Tongue (tissue), 2 donors: ENCODE results near the gene CD300A. TPM values are rescaled to one million over a fixed set of nuclear protein-coding genes. Genes with fewer than 3 reads are reported as not detected.

Experiments
- DNase-seq: peaks from one replicate; pipeline ENCODE4 v3.0.0-alpha.2; 2015
- total RNA-seq: library from RNA; depleted of rRNA; stranded (reverse); fragments of >200 nt; gene quantifications from one replicate; pipeline ENCODE4 v1.2.3, GENCODE V29; 2014

CD300A gene
- total RNA-seq, 1 donor from 2014 or later: 3.0 TPM

DNA sequence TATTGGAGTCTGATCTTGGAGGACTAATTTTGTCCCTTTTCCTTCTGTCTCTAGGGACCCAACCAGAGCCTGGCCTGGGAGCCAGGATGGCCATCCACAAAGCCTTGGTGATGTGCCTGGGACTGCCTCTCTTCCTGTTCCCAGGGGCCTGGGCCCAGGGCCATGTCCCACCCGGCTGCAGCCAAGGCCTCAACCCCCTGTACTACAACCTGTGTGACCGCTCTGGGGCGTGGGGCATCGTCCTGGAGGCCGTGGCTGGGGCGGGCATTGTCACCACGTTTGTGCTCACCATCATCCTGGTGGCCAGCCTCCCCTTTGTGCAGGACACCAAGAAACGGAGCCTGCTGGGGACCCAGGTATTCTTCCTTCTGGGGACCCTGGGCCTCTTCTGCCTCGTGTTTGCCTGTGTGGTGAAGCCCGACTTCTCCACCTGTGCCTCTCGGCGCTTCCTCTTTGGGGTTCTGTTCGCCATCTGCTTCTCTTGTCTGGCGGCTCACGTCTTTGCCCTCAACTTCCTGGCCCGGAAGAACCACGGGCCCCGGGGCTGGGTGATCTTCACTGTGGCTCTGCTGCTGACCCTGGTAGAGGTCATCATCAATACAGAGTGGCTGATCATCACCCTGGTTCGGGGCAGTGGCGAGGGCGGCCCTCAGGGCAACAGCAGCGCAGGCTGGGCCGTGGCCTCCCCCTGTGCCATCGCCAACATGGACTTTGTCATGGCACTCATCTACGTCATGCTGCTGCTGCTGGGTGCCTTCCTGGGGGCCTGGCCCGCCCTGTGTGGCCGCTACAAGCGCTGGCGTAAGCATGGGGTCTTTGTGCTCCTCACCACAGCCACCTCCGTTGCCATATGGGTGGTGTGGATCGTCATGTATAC is 26.5 kb upstream of the CD300A start:
- DNase-seq: no peak

DNA sequence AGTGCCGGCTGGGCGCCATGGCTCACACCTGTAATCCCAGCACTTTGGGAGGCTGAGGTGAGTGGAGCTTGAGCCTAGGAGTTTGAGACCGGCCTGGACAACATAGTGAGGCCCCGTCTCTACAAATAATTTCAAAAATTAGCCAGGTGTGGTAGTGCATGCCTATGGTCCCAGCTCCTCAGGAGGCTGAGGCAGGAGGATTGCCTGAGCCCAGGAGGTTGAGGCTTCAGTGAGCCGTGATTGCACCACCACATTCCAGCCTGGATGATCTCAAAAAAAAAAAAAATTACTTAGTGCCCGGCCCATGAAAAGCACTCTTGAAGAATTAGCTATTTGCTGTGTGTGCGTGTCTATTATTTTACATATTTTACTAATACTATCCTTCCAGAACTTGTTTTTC is 24.9 kb upstream of the CD300A start:
- DNase-seq: no peak

- DNase-seq: no peak
These were observed 24.2 kb upstream of the CD300A start for GRCh38 chr17:74442291-74442669.

GRCh38 chr17:74442670-74443515 is 23.5 kb upstream of the CD300A start:
- peak; percentile 85 for DNase-seq

- no peak for DNase-seq
These were observed 22.7 kb upstream of the CD300A start for GRCh38 chr17:74443516-74444296.

- DNase-seq: no peak
These were observed 22.0 kb upstream of the CD300A start for GRCh38 chr17:74444406-74444805.

- peak; percentile 83 for DNase-seq
These were observed 21.3 kb upstream of the CD300A start for GRCh38 chr17:74445158-74445557.

GRCh38 chr17:74446551-74447500 is 19.6 kb upstream of the CD300A start:
- no peak for DNase-seq

DNA sequence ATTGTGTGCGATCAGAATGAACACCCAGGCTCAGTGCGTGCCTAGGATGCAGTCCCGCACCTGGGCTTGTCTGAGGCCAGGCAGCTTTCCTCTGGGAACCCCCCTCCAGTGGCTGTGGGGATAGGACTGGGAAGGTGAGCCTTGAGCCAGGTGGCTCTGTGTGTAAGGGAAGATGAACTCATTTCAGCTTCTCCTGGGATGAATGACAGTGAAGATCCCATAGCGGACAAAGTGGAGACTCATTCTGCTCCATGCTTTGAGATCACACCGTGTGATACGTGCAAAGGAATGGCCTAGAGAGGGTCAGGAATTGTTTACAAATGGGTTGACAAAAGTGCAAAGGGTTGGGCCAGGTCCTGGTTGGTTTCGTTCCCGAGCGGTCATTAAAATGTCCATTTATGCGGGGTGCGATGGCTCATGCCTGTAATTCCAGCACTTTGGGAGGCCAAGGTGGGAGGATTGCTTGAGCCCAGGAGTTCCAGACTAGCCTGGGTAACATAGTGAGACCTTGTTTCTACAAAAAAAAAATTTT is 18.7 kb upstream of the CD300A start:
- no peak for DNase-seq

GRCh38 chr17:74448756-74449155 is 17.7 kb upstream of the CD300A start:
- no peak for DNase-seq

GRCh38 chr17:74449306-74449705 is 17.1 kb upstream of the CD300A start:
- DNase-seq: no peak

DNA sequence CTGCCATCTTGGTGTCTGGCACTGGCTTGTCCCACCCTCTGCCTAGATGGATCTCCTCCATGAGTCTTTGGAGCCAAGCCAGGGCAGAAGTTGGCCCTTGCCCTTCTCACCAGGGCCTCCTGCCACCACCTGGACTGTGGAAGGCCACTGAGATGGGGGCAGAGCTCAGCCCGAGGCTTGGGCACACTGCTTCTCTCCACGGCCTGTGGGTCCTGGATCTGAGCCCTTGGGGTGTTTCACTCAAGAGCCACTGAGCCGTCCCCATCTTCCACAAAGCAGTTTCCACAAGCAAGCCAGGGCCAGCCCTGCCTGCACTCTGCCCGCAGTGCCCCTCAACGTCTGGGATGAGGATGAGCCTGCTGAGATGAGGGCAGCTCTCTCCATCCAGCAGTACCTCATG is 16.7 kb upstream of the CD300A start:
- DNase-seq: no peak

- DNase-seq: no peak
These were observed 16.2 kb upstream of the CD300A start for GRCh38 chr17:74450231-74450630.

DNA sequence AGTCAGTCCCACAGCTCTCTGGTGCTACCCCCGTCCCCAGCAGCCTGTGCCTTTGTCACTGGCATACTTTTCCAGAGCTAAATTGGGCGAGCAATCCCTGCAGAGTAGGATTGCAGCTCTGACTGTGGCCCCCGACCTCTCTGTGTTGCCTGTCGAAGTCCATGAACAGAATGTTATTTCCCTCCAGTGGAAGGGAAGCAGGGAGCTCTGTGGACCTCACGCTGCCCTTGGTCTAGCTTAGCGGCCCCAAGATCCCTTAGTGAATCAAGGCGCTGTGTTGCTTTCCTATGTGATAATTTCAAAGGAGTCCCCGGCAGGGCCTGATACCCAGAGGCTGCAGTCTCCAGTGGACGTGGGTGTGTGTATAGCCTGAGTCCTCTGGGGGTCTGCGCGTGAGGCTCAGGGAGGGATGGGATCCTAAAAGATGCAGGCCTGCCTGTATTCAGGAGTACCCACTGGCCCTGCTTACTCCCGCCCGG is 15.5 kb upstream of the CD300A start:
- no peak for DNase-seq

DNA sequence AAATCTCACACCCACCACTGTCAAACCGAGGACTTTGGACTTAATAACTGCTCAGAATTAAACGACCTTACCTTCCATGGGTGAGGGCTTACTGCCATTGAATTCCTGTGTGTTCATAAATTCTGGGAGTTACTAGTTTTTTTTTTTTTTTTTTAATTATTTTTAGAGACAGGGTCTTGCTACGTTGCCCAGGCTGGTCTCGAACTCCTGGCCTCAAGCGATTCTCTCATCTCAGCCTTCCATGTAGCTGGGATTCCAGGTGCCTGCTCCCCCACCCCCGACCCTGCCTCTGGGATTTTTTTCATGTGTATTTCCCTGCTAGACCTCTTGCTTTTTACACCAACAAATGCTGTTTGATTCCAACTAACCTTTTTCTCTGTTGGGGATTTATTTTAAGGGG is 14.9 kb upstream of the CD300A start:
- DNase-seq: no peak

DNA sequence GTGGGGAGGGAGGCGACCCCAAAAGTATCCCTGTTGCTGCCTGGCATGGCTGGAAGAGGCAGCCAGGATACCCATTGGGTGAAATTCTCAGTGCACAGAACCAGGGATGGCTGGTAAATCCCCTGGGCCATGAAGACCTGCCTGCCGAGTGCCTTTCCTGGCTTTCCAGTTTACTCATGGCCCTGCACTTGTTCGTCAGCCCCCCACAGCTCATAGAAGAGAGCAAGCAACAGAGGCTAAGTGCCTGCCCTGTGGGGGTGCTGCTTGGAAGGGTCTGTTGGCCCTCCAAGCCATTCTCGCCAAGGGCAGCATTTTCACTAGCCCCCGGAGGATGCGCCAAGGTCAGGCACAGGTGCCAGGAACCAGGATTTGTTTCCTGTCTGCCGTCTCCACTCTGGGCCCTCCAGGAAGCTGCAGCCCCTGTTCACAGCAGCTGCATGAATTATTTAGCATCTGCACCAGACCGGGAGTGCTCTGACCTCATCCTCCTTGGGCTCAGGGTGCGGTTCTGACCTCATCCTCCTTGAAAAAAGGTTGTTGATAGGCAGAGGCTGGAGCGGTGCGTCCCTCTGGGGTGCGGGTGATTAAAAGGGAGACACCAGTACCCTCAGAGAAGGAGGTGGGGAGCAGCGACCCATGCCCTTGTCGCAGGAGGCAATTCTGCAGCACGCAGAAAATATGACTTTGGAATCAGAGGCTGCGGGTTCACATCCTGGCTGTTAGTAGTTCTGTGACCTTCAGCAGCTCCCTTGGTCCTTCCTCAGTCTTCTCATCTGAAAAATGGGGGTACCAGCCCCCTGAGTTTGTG is 14.2 kb upstream of the CD300A start:
- peak; percentile 66 for DNase-seq

- DNase-seq: no peak
These were observed 13.4 kb upstream of the CD300A start for GRCh38 chr17:74452841-74453661.

DNA sequence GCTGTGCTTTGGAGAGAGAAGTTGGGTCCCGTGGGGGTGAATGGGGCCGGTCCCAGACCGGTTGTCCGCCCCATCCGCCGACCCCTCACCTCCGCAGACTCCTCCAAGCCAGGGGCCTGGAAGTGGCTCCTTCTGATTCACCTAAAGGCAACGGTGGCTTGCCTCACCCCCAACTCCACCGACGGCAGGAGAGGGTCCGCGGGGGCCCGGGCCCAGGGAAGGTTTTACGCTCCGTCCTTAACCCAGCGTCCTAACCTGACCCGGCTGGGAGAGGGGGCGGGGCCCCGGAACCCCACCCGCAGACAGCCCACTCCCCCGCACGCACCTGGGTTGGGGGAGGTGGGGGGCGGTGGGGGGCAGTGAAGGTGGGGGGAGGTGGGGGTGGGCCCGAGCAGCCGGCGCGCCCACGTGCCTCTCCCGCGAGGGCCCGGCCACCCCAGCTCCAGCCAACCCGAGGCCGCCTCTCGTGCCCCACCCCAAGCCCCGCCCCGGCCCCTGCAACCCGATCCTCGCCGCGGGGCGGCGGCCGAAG is 12.7 kb upstream of the CD300A start:
- peak; percentile 96 for DNase-seq
